Upper lobe of left lung (tissue), 4 donors: Measurements from ENCODE around the gene PRKD2.

Experiments used
- CTCF ChIP-seq, 6 experiments: fragments of 450-650 bp in 4 of 6; fragments of 200-600 bp in 2 of 6; sonication (generic) in 2 of 6; IDR thresholded peaks; one replicate each; pipeline ENCODE4 v1.5.1; 2016 to 2019; ENCODE audit warnings: antibody characterized with exemption in 6 of 6
- EP300 ChIP-seq, 4 donors: sonication (generic); formaldehyde crosslinking; IDR thresholded peaks; one replicate each; pipeline ENCODE4 v1.5.1; 2017; ENCODE audit warnings: antibody characterized with exemption in 4 of 4, control low read depth in 2 of 4
- POLR2AphosphoS5 ChIP-seq, 2 donors: sonication (generic); formaldehyde crosslinking; IDR thresholded peaks; one replicate each; pipeline ENCODE4 v1.5.1; 2017; ENCODE audit warnings: antibody characterized with exemption in 2 of 2

DNA sequence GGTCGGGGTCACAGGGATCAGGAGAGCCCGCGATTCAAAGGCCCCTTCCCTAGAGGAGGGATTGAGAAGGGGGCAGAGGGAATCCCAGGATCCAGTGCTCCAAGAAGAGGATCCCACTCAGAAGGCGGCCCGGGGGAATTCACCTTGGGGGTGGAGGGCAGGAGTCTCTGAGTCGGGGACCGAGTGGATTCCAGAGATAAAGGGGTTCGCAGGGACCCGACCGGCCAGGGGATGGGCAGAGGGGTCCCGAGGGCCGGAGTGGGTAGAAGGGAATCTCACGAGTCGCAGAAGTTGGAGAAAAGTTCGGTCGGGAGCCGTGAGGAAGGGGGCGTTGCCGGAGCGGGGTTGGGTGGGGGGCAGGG lies 261 bp downstream of the PRKD2 start:
- TF ChIP-seq CTCF (IDR thresholded peaks at IDR 0.05) (no peak), EP300 (IDR thresholded peaks at IDR 0.05) (no peak), POLR2AphosphoS5 (IDR thresholded peaks at IDR 0.05) (no peak)
